CD4-positive, alpha-beta T cell treated with Interleukin-4 for 1 hour (primary cell): ENCODE results near the gene TRAPPC3L.

ENCODE experiments used
- DNase-seq, 2 donors: peaks; one replicate each; pipeline ENCODE4 v3.0.0-alpha.2; 2020 to 2022

Gene TRAPPC3L

GRCh38 chr6:116556814-116557415 is 11.4 kb upstream of the TRAPPC3L start:
- no peak for DNase-seq

GRCh38 chr6:116556065-116556464 is 10.6 kb upstream of the TRAPPC3L start:
- DNase-seq, result no peak

GRCh38 chr6:116553451-116553850 is 8.0 kb upstream of the TRAPPC3L start, which contains the start of gene CALHM4:
TSS of gene CALHM4 (plus strand) at chr6:116553751. CDS start at chr6:116553794, 43 bp downstream.
- no peak for DNase-seq

- DNase-seq, result no peak
Observed at GRCh38 chr6:116550796-116551195, 5.3 kb upstream of the TRAPPC3L start.

GRCh38 chr6:116547358-116547757 is 1.9 kb upstream of the TRAPPC3L start:
- no peak for DNase-seq

DNA sequence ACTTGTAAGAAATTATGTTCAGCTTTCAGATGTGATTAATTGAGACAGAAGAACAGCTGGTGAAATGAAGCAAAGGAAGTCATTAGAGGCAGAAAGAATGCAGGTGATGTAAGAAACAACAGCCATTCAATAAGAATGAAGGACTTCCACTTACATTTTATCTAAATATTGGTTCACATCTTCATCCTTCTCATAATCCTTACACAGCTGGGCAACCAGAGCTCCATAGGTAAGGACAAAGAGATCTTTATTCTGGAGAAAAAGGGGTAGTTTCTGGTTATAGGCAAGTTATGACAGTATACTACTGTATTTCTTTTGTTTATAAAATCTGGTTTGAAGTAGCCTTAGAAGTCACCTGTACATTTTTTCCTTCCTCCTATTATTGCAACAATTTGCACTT is 2.3 kb downstream of the TRAPPC3L start:
- DNase-seq, result no peak

- DNase-seq, result no peak
Observed at GRCh38 chr6:116542426-116542825, 3.1 kb downstream of the TRAPPC3L start.

DNA sequence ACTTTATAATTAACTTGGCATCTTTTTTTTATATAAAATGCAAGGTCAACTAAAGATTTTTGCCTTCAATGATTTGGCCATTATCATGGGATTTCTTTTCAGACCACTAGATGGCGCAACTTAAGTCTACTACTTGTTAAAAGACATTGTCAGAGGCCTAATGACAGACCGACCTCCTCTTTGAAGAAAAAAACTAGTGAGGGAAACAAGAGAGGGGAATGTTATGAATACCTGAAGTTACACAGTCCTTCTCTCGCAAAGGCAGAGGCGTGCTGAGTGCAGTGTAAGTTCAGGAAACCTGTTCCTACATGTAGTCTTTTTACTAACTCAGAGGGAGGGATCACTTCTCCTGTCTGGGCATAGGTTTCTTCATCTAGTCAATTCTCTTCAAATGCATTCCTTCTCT is 9.3 kb downstream of the TRAPPC3L start:
- peak in 1 of 2 donors; percentile 70 for DNase-seq

DNA sequence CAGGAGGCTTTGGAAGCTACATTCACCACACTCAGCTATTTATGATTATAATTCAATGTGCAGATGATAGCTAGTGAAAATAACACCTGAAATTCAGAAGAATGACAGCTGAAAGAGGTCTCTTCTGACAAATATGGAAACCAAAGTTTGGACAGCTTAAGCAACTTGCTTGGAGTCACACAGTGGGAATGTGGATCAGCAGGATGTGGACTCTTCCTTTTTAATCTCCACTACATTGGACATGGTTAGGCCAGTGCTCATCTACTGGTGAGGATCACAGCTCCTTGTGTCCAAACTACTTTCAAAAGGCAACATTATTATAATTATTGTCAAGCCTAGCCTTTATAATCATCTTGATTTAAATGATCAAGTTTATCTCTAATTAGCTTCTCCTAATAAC is 10.4 kb downstream of the TRAPPC3L start:
- no peak for DNase-seq

- DNase-seq, result no peak
Observed at GRCh38 chr6:116533233-116533957, 12.1 kb downstream of the TRAPPC3L start.

GRCh38 chr6:116531675-116532570 is 13.6 kb downstream of the TRAPPC3L start:
- DNase-seq, result peak; percentile 66 to 75

DNA sequence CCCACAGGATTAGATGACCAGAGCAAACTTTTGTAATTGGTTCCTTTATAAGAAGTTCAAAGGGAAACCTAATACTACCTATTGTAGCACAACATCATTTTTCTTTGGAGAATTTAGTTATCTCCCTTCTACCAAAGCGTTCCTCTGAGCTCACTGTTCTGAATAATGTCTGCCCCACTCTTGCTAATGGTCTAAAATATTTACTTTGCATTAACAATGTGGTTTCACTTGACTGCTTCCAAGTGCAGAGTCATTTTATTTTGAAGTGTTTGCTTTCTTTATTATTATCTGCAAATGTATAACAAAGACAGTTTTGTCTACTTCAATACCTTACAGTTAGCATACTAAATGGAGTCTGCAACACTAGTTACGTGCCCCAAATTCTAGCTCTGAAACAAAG is 15.0 kb downstream of the TRAPPC3L start:
- no peak for DNase-seq

GRCh38 chr6:116529466-116530290 is 15.8 kb downstream of the TRAPPC3L start:
- DNase-seq, result no peak

GRCh38 chr6:116528780-116529179 is 16.7 kb downstream of the TRAPPC3L start:
- DNase-seq, result no peak

DNA sequence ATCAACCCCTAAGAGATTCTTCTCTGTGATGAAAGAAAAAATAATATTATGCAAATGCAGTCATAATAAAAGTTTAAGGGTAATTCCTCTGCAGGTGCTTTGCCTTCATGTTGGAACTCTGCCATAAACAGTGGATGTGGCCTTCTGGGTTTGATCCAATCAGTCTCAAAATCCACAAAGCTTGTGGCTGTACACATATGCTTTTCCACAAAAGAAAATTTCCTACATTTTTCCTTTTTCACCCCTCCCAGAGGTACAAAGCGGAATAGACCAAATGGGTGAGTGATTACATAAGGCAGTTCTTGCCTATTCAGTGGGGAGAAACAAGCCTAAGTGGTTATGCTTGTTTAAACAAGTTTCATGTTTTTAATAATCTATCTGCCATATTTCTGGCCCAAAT is 17.4 kb downstream of the TRAPPC3L start:
- no peak for DNase-seq

GRCh38 chr6:116524236-116524635 is 21.2 kb downstream of the TRAPPC3L start:
- DNase-seq, result no peak

GRCh38 chr6:116522896-116523295 is 22.6 kb downstream of the TRAPPC3L start:
- DNase-seq, result no peak

GRCh38 chr6:116518621-116519368 is 26.7 kb downstream of the TRAPPC3L start:
- no peak for DNase-seq

GRCh38 chr6:116515141-116515540 is 30.3 kb downstream of the TRAPPC3L start:
- no peak for DNase-seq

- no peak for DNase-seq
Observed at GRCh38 chr6:116514111-116514510, 31.4 kb downstream of the TRAPPC3L start.

GRCh38 chr6:116513224-116513875 is 32.1 kb downstream of the TRAPPC3L start:
- no peak for DNase-seq
